Astrocyte (in vitro differentiated cells and primary cell): Measurements from ENCODE around the gene SPRED1. TPM values are rescaled to one million over a fixed set of nuclear protein-coding genes. Genes with fewer than 3 reads are reported as not detected.

ENCODE experiments used
- DNase-seq: peaks from one replicate; pipeline ENCODE4 v3.0.0-alpha.2; 2010; ENCODE audit warnings: low read depth
- FAIRE-seq: peaks from 2 replicates; lab custom pipeline; 2011; peaks lifted over from hg19 to GRCh38; lab: Jason Lieb, UNC
- H2AFZ ChIP-seq: 2 replicates; pipeline ENCODE4 v1.6.0; 2012; ENCODE audit warnings: low read depth, low read length, inconsistent platforms
- H3K27ac ChIP-seq: 2 replicates; pipeline ENCODE4 v1.5.1; 2011; ENCODE audit warnings: low read depth, low read length, inconsistent platforms
- H3K27me3 ChIP-seq: 2 replicates; pipeline ENCODE4 v1.6.0; 2011; ENCODE audit warnings: low read length, inconsistent platforms; ENCODE audit not compliant: insufficient read depth
- H3K36me3 ChIP-seq: 2 replicates; pipeline ENCODE4 v1.5.1; 2011; ENCODE audit warnings: low read length, inconsistent platforms; ENCODE audit not compliant: insufficient read depth
- H3K4me1 ChIP-seq: 2 replicates; pipeline ENCODE4 v1.5.1; 2011; ENCODE audit warnings: low read length, inconsistent platforms; ENCODE audit not compliant: insufficient read depth
- H3K4me2 ChIP-seq: 2 replicates; pipeline ENCODE4 v1.6.0; 2012; ENCODE audit warnings: low read length, inconsistent platforms
- H3K4me3 ChIP-seq: 2 replicates; pipeline ENCODE4 v1.5.1; 2011; ENCODE audit warnings: low read depth, mild to moderate bottlenecking, low read length, inconsistent platforms; ENCODE audit not compliant: insufficient read depth
- H3K79me2 ChIP-seq: 2 replicates; pipeline ENCODE4 v1.6.0; 2012; ENCODE audit warnings: mild to moderate bottlenecking, low read length, inconsistent platforms; ENCODE audit not compliant: insufficient read depth
- H3K9ac ChIP-seq: 2 replicates; pipeline ENCODE4 v1.6.0; 2012; ENCODE audit warnings: mild to moderate bottlenecking, low read length, inconsistent platforms
- H3K9me3 ChIP-seq: 2 replicates; pipeline ENCODE4 v1.5.1; 2012; ENCODE audit warnings: low read depth, mild to moderate bottlenecking, low read length, inconsistent platforms; ENCODE audit not compliant: insufficient read depth
- H4K20me1 ChIP-seq: 2 replicates; pipeline ENCODE4 v1.6.0; 2012; ENCODE audit warnings: low read length, inconsistent platforms; ENCODE audit not compliant: insufficient read depth
- H3K27ac Mint-ChIP-seq: one replicate; pipeline ENCODE4 v1.8.0; 2021; ENCODE audit warnings: mild to moderate bottlenecking, mixed read lengths; ENCODE audit not compliant: unreplicated experiment
- H3K27me3 Mint-ChIP-seq: one replicate; pipeline ENCODE4 v1.8.0; 2021; ENCODE audit warnings: low read depth, mixed read lengths; ENCODE audit not compliant: unreplicated experiment
- H3K36me3 Mint-ChIP-seq: one replicate; pipeline ENCODE4 v1.8.0; 2021; ENCODE audit warnings: low read depth, mixed read lengths; ENCODE audit not compliant: unreplicated experiment
- H3K4me1 Mint-ChIP-seq: one replicate; pipeline ENCODE4 v1.8.0; 2021; ENCODE audit warnings: low read depth, mixed read lengths; ENCODE audit not compliant: unreplicated experiment
- H3K4me3 Mint-ChIP-seq: one replicate; pipeline ENCODE4 v1.8.0; 2021; ENCODE audit warnings: mild to moderate bottlenecking, moderate library complexity, mixed read lengths; ENCODE audit not compliant: unreplicated experiment
- H3K9me3 Mint-ChIP-seq: one replicate; pipeline ENCODE4 v1.8.0; 2021; ENCODE audit warnings: mild to moderate bottlenecking, mixed read lengths; ENCODE audit not compliant: unreplicated experiment
- EZH2 ChIP-seq: IDR thresholded peaks from 2 replicates; pipeline ENCODE4 v1.6.1; 2012; ENCODE audit warnings: mild to moderate bottlenecking, low read length, inconsistent platforms; ENCODE audit not compliant: insufficient read depth
- total RNA-seq: library from RNA; stranded (reverse); gene quantifications from 2 replicates; pipeline ENCODE4 v1.2.1, GENCODE V29; 2021
- TF ChIP-seq, protein P1 (sequence below): IDR thresholded peaks from 2 replicates; pipeline ENCODE4 v1.5.1; 2011; ENCODE audit warnings: low read depth, mild to moderate bottlenecking, inconsistent platforms, low read length, moderate library complexity; ENCODE audit not compliant: insufficient read depth

Gene SPRED1
- total RNA-seq, 1 donor from 2014 or later = 31.7 TPM

DNA sequence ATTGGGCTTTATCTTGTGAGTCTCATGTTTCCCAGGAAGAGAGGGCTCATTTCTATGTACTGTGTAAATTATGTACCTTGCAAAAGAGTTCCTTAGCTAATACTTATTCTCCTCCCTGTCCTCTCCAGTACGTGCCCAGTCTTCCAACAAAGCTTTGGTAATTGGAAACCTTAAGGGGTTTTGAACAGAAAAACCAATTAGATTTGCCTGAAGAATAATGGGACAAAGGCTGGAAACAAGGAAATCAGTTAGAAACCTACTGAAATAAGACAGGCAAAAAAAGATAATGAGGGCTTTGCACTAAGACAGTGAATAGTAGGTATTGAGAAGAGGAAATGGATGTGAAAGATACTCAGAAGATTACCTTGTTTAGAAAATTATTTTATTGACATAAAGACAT is 82.5 kb downstream of the SPRED1 start:
- no peaks in the 10 kb centered on the region for H3K9me3 ChIP-seq
- H3K4me1 Mint-ChIP-seq = no peaks in the 10 kb centered on the region
- peaks cover 4% of the 10 kb centered on the region for H4K20me1 ChIP-seq
- no peak overlapping the region for H3K4me2 ChIP-seq
- no peak for TF ChIP-seq EZH2
- TF ChIP-seq, protein P1, sequence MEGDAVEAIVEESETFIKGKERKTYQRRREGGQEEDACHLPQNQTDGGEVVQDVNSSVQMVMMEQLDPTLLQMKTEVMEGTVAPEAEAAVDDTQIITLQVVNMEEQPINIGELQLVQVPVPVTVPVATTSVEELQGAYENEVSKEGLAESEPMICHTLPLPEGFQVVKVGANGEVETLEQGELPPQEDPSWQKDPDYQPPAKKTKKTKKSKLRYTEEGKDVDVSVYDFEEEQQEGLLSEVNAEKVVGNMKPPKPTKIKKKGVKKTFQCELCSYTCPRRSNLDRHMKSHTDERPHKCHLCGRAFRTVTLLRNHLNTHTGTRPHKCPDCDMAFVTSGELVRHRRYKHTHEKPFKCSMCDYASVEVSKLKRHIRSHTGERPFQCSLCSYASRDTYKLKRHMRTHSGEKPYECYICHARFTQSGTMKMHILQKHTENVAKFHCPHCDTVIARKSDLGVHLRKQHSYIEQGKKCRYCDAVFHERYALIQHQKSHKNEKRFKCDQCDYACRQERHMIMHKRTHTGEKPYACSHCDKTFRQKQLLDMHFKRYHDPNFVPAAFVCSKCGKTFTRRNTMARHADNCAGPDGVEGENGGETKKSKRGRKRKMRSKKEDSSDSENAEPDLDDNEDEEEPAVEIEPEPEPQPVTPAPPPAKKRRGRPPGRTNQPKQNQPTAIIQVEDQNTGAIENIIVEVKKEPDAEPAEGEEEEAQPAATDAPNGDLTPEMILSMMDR = no peak
- H3K36me3 Mint-ChIP-seq = no peaks in the 10 kb centered on the region
- peaks cover 4% of the 10 kb centered on the region for H3K79me2 ChIP-seq
- H3K36me3 ChIP-seq = peaks cover 8% of the 10 kb centered on the region
- H3K4me3 ChIP-seq = no peak overlapping the region
- no peaks in the 10 kb centered on the region for H3K27me3 Mint-ChIP-seq
- no peaks in the 10 kb centered on the region for H3K9me3 Mint-ChIP-seq
- H3K4me3 Mint-ChIP-seq = no peak overlapping the region
- DNase-seq (no peak), FAIRE-seq (no peak)
- no peak overlapping the region for H3K27ac ChIP-seq
- H3K27ac Mint-ChIP-seq = no peak overlapping the region
- H3K4me1 ChIP-seq = no peaks in the 10 kb centered on the region
- no peaks in the 10 kb centered on the region for H3K27me3 ChIP-seq
- H3K9ac ChIP-seq = no peak overlapping the region
- no peak overlapping the region for H2AFZ ChIP-seq

DNA sequence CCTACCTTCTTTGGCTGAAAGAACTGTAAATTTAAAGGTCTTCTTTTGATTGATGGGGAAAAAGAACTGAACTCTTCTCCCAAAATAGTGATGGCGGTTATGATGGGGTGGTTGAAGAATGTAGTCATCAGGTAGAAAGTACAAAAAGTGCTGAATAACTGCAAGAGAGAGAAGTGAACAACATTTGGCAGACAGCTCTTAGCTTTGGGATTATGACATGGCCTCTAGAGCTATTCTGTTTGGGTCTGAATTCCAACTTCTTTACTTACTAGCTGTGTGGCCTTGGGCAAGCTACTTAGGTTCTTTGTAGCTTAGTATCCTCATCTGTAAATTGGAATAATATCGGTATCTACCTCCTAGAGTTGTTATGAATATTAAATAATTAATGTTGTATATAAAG is 91.7 kb downstream of the SPRED1 start:
- FAIRE-seq (no peak), DNase-seq (no peak)
- Mint-ChIP-seq H3K4me1 (peaks cover 12% of the 10 kb centered on the region), H3K27me3 (no peaks in the 10 kb centered on the region), H3K36me3 (peaks cover 9% of the 10 kb centered on the region), H3K27ac (peak overlapping the region; percentile 48), H3K4me3 (no peak overlapping the region), H3K9me3 (no peaks in the 10 kb centered on the region)
- Histone ChIP-seq H3K9me3 (no peaks in the 10 kb centered on the region), H3K27ac (no peak overlapping the region), H3K4me1 (peaks cover 4% of the 10 kb centered on the region), H3K4me3 (no peak overlapping the region), H3K36me3 (peaks cover 9% of the 10 kb centered on the region), H3K9ac (no peak overlapping the region), H3K4me2 (no peak overlapping the region), H2AFZ (no peak overlapping the region), H3K27me3 (no peaks in the 10 kb centered on the region), H4K20me1 (peaks cover 9% of the 10 kb centered on the region), H3K79me2 (peaks cover 35% of the 10 kb centered on the region)
- no peak for TF ChIP-seq EZH2
- TF ChIP-seq, protein P1 = no peak

DNA sequence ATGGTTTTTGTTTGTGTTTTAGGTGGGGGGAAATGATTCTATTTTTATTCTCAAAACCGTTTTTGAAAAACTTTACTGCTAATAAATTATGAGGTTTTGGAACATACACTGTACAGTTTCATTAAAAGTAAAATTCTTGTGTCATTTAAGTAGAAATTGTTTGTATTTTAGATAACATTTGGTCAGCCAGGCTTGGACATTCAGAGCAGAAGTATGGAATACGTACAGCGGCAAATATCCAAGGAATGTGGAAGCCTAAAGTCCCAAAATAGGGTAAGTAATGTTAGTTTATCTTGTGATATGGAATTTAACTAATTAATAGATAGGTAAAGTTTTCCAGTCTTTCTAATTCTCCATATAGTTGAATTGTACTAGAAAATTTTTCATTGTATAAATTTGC is 96.6 kb downstream of the SPRED1 start:
- no peaks in the 10 kb centered on the region for H3K9me3 Mint-ChIP-seq
- Histone ChIP-seq H3K9me3 (no peaks in the 10 kb centered on the region), H3K4me1 (peaks cover 4% of the 10 kb centered on the region), H3K79me2 (peaks cover 30% of the 10 kb centered on the region), H3K9ac (peak overlapping the region; percentile 9), H3K4me3 (no peak overlapping the region), H3K27me3 (no peaks in the 10 kb centered on the region), H4K20me1 (peaks cover 9% of the 10 kb centered on the region), H3K4me2 (peak overlapping the region; percentile 26), H3K36me3 (peaks cover 20% of the 10 kb centered on the region), H2AFZ (no peak overlapping the region), H3K27ac (peak overlapping the region; percentile 36)
- FAIRE-seq = no peak
- H3K36me3 Mint-ChIP-seq = peaks cover 14% of the 10 kb centered on the region
- no peak overlapping the region for H3K27ac Mint-ChIP-seq
- H3K27me3 Mint-ChIP-seq = no peaks in the 10 kb centered on the region
- peaks cover 7% of the 10 kb centered on the region for H3K4me1 Mint-ChIP-seq
- peak; percentile 27 for DNase-seq
- TF ChIP-seq, protein P1 = no peak
- TF ChIP-seq EZH2 = no peak
- no peak overlapping the region for H3K4me3 Mint-ChIP-seq
